CD4-positive, alpha-beta T cell treated with Interleukin-2 at 100 ng/mL for 4 hours (primary cell): ENCODE results near the gene AGAP4.
"Not testable (repeated sequence)": the region's sequence is repeated elsewhere in the genome, so short reads cannot be mapped to it uniquely, and the experiment has no call there.

ENCODE experiments used
- DNase-seq: peaks from one replicate; pipeline ENCODE4 v3.0.0-alpha.2; 2020; ENCODE audit warnings: low spot score

Gene AGAP4

DNA sequence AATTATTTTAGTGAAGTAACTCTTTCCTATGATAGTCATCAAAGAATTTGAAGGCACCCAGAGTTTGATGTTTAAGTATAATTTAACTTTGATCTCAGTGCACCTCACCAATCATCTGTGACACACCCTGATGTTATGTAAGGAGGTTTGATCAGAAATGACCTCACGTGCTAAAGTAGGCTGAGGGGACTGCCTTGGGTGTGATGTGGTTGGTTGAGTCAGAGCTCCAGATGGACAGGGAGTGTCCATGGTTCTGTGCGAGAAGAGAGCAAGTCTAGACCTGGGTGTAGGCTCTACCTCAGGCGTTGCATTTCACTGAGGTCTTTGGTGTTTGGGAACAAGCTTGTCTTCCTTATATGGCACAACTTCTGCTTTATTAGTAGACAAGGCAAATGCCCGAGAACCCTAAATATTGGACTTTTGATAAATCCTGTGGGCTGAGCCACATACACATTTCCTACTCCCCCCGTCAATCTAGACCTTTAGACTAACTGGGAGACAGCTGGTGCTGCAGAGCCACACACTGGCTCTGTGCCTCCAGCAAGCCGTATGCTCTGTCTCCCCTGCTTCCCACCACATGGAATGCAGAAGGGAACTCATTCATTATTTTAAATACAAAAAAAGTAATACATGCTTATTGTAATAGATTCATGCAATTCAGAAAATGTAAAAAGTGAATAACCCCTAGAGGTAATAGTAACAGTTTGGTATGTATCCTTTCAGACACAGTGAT lies 56.4 kb downstream of the AGAP4 start:
- DNase-seq: not testable (repeated sequence)

DNA sequence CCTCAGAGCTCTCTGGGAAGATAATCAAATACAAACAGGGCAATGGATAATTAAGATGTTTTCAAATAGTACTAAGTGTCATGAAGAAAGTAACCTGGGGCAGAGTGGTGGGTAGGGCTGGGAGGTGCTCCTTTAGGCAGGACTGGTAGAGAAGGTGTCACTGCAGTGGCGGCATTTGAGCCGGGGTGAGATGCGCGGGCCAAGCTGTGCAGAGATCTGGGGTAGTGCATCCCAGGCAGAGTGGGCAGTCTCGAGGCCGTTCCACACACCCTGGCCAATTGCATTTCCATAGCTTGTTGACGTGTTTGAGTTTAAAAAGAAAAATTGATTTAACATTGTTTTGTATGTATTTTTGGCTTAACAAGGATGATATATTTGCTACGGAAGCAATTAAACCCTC lies 57.3 kb downstream of the AGAP4 start:
- not testable (repeated sequence) for DNase-seq

DNA sequence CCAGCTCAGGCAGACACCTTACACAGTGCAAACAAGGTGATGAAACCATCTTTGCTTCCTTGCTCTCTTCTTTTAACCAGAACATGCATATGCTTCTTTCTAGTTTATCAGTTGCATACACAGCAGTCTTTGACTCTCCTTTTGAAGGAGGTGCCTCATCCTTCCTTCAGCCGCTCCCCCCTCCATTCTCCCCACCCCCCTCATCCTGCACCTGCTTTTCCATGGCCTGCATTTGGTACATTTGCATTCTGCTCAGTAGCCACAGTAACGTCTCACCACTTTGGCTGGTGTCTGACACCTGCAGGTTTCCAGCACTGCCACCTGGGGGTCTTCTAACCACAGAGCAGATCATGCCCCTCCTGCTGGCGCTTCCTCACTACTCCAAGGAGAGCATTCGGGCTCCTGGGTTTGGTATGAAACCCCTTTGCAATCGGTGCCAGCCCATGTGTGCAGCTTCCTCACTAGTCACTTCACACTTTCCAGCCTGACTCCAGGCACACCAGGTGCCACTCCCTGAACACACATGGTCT lies 60.0 kb downstream of the AGAP4 start:
- not testable (repeated sequence) for DNase-seq

DNA sequence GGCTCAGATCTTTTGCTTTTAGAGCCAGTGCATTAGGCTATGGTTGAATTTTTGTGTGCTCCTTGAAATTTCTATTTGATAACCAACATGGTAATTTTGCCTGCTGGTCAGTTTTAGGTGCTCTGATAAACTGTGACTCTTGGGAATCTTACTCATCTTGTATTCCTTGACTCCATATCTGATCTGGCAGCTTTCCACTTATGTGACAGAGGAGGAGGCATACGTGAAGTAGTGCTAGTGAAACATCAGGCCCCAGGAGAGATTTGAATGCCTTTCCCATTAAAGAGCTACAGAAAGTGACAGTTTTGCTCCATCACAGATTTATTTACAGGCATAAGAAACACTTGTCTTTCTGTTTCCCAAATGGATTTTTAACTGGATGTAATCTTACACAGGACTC lies 61.1 kb downstream of the AGAP4 start:
- DNase-seq: not testable (repeated sequence)
